ENCODE results near the gene SOX6. TPM values are rescaled to one million over a fixed set of nuclear protein-coding genes. Genes with fewer than 3 reads are reported as not detected.

SOX6 gene
- total RNA-seq, 1 donor from 2014 or later, result 8.3 TPM

- no peaks in the 10 kb centered on the region for H3K27me3 ChIP-seq
- intact Hi-C loops (cut with DNase I), result no loop called here
- no peak overlapping the region for H3K4me3 ChIP-seq
- no peak for TF ChIP-seq CTCF (IDR thresholded peaks at IDR 0.05)
- H3K9me3 ChIP-seq, result no peaks in the 10 kb centered on the region
- H3K4me1 ChIP-seq, result no peaks in the 10 kb centered on the region
- ATAC-seq (no peak), DNase-seq (no peak)
- H3K27ac ChIP-seq, result no peak overlapping the region
- no peaks in the 10 kb centered on the region for H3K36me3 ChIP-seq
These were observed 7.9 kb upstream of the SOX6 start for GRCh38 chr11:16364254-16364653.

- TF ChIP-seq CTCF (IDR thresholded peaks at IDR 0.05), result no peak
- no peak overlapping the region for H3K27ac ChIP-seq
These were observed 7.4 kb upstream of the SOX6 start for GRCh38 chr11:16363706-16364105.

GRCh38 chr11:16361108-16361865, 4.9 kb upstream of the SOX6 start:
- Histone ChIP-seq H3K4me3 (no peak overlapping the region), H3K4me1 (no peaks in the 10 kb centered on the region), H3K36me3 (no peaks in the 10 kb centered on the region), H3K27me3 (no peaks in the 10 kb centered on the region), H3K27ac (no peak overlapping the region), H3K9me3 (no peaks in the 10 kb centered on the region)
- intact Hi-C loops (cut with DNase I), result no loop called here
- DNase-seq (no peak), ATAC-seq (no peak)
- TF ChIP-seq CTCF (IDR thresholded peaks at IDR 0.05), result no peak

More at GRCh38 chr11:16363706-16364105, 7.4 kb upstream of the SOX6 start:
- intact Hi-C loops (cut with DNase I), result no loop called here
- Histone ChIP-seq H3K4me3 (no peak overlapping the region), H3K4me1 (no peaks in the 10 kb centered on the region), H3K9me3 (no peaks in the 10 kb centered on the region), H3K36me3 (no peaks in the 10 kb centered on the region), H3K27me3 (no peaks in the 10 kb centered on the region)
- DNase-seq, result no peak
- no peak for ATAC-seq

GRCh38 chr11:16359369-16359768, 3.0 kb upstream of the SOX6 start:
- Histone ChIP-seq H3K27me3 (no peaks in the 10 kb centered on the region), H3K27ac (no peak overlapping the region), H3K4me3 (no peak overlapping the region), H3K36me3 (no peaks in the 10 kb centered on the region), H3K9me3 (no peaks in the 10 kb centered on the region), H3K4me1 (no peaks in the 10 kb centered on the region)
- DNase-seq (no peak), ATAC-seq (no peak)
- TF ChIP-seq CTCF (IDR thresholded peaks at IDR 0.05), result no peak
- intact Hi-C loops (cut with DNase I), result no loop called here

- Histone ChIP-seq H3K36me3 (no peaks in the 10 kb centered on the region), H3K27me3 (no peaks in the 10 kb centered on the region), H3K9me3 (no peaks in the 10 kb centered on the region), H3K4me3 (no peak overlapping the region), H3K4me1 (no peaks in the 10 kb centered on the region), H3K27ac (no peak overlapping the region)
- no peak for DNase-seq
- no peak for TF ChIP-seq CTCF (IDR thresholded peaks at IDR 0.05)
- intact Hi-C loops (cut with DNase I), result no loop called here
- no peak for ATAC-seq
These were observed 2.4 kb upstream of the SOX6 start for GRCh38 chr11:16358726-16359125.
